Parathyroid adenoma (tissue), 2 donors: ENCODE results near the gene ESAM.

ENCODE experiments used
- H2AFZ ChIP-seq: fragments of 300-600 bp; sonication (generic); one replicate; pipeline ENCODE4 v1.7.0; 2017; ENCODE audit warnings: antibody characterized with exemption, mild to moderate bottlenecking
- H3K27ac ChIP-seq: fragments of 300-600 bp; sonication (generic); one replicate; pipeline ENCODE4 v1.7.0; 2017
- H3K27me3 ChIP-seq: fragments of 300-600 bp; sonication (generic); one replicate; pipeline ENCODE4 v1.7.0; 2017; ENCODE audit warnings: low read length; ENCODE audit not compliant: control insufficient read depth, insufficient read depth
- H3K36me3 ChIP-seq: fragments of 300-600 bp; sonication (generic); one replicate; pipeline ENCODE4 v1.7.0; 2017; ENCODE audit warnings: low read length; ENCODE audit not compliant: control insufficient read depth, insufficient read depth
- H3K4me1 ChIP-seq: fragments of 300-600 bp; sonication (generic); one replicate; pipeline ENCODE4 v1.7.0; 2017; ENCODE audit warnings: control low read depth
- H3K4me2 ChIP-seq: fragments of 300-600 bp; sonication (generic); one replicate; pipeline ENCODE4 v1.7.0; 2017; ENCODE audit warnings: low read length
- H3K4me3 ChIP-seq: fragments of 300-600 bp; sonication (generic); one replicate; pipeline ENCODE4 v1.7.0; 2017; ENCODE audit warnings: low read depth, low read length
- H3K79me2 ChIP-seq: fragments of 300-600 bp; sonication (generic); one replicate; pipeline ENCODE4 v1.7.0; 2017; ENCODE audit warnings: control low read depth
- H3K9ac ChIP-seq: fragments of 300-600 bp; sonication (generic); one replicate; pipeline ENCODE4 v1.7.0; 2017; ENCODE audit warnings: mild to moderate bottlenecking
- H3K9me3 ChIP-seq: fragments of 300-600 bp; sonication (generic); one replicate; pipeline ENCODE4 v1.7.0; 2017; ENCODE audit warnings: low read length; ENCODE audit not compliant: control insufficient read depth
- CTCF ChIP-seq: fragments of 300-600 bp; sonication (generic); IDR thresholded peaks from one replicate; pipeline ENCODE4 v1.7.0; 2017; ENCODE audit warnings: antibody characterized with exemption, mild to moderate bottlenecking
- donor health status: primary hyperparathyroidism.

Gene ESAM

GRCh38 chr11:124791626-124792341 lies 29.7 kb upstream of the ESAM start:
- H3K4me3 ChIP-seq = no peak overlapping the region
- no peaks in the 10 kb centered on the region for H3K4me1 ChIP-seq
- H3K27ac ChIP-seq = no peak overlapping the region
- H3K4me2 ChIP-seq = no peak overlapping the region
- H3K36me3 ChIP-seq = no peaks in the 10 kb centered on the region
- H3K9me3 ChIP-seq = no peaks in the 10 kb centered on the region
- H3K9ac ChIP-seq = no peak overlapping the region
- no peak overlapping the region for H2AFZ ChIP-seq
- no peaks in the 10 kb centered on the region for H3K27me3 ChIP-seq
- H3K79me2 ChIP-seq = peaks cover 18% of the 10 kb centered on the region
- no peak for TF ChIP-seq CTCF

- no peaks in the 10 kb centered on the region for H3K4me1 ChIP-seq
- no peak overlapping the region for H3K4me2 ChIP-seq
- TF ChIP-seq CTCF = no peak
- no peak overlapping the region for H3K9ac ChIP-seq
- no peak overlapping the region for H3K27ac ChIP-seq
- H2AFZ ChIP-seq = no peak overlapping the region
- H3K4me3 ChIP-seq = no peak overlapping the region
- no peaks in the 10 kb centered on the region for H3K36me3 ChIP-seq
- H3K79me2 ChIP-seq = peaks cover 14% of the 10 kb centered on the region
- H3K27me3 ChIP-seq = no peaks in the 10 kb centered on the region
- no peaks in the 10 kb centered on the region for H3K9me3 ChIP-seq
Observed at GRCh38 chr11:124788521-124788920, 26.4 kb upstream of the ESAM start.

GRCh38 chr11:124784051-124784450 lies 22.0 kb upstream of the ESAM start:
- H3K4me1 ChIP-seq = no peaks in the 10 kb centered on the region
- peaks cover 7% of the 10 kb centered on the region for H3K79me2 ChIP-seq
- no peak overlapping the region for H2AFZ ChIP-seq
- no peak for TF ChIP-seq CTCF
- H3K27ac ChIP-seq = no peak overlapping the region
- no peaks in the 10 kb centered on the region for H3K27me3 ChIP-seq
- no peaks in the 10 kb centered on the region for H3K36me3 ChIP-seq
- no peak overlapping the region for H3K4me2 ChIP-seq
- H3K9me3 ChIP-seq = no peaks in the 10 kb centered on the region
- H3K4me3 ChIP-seq = no peak overlapping the region
- H3K9ac ChIP-seq = no peak overlapping the region

- Histone ChIP-seq H3K27me3 (no peaks in the 10 kb centered on the region), H3K4me1 (no peaks in the 10 kb centered on the region), H3K27ac (no peak overlapping the region), H3K9ac (no peak overlapping the region), H3K79me2 (peaks cover 7% of the 10 kb centered on the region), H3K4me2 (no peak overlapping the region), H3K9me3 (no peaks in the 10 kb centered on the region), H3K4me3 (no peak overlapping the region), H2AFZ (no peak overlapping the region), H3K36me3 (no peaks in the 10 kb centered on the region)
- no peak for TF ChIP-seq CTCF
Observed at GRCh38 chr11:124783002-124783401, 20.9 kb upstream of the ESAM start.

- Histone ChIP-seq H3K36me3 (no peaks in the 10 kb centered on the region), H3K4me3 (no peak overlapping the region), H2AFZ (no peak overlapping the region), H3K4me1 (no peaks in the 10 kb centered on the region), H3K79me2 (peaks cover 10% of the 10 kb centered on the region), H3K4me2 (no peak overlapping the region), H3K9ac (no peak overlapping the region), H3K27ac (no peak overlapping the region), H3K27me3 (no peaks in the 10 kb centered on the region), H3K9me3 (no peaks in the 10 kb centered on the region)
- TF ChIP-seq CTCF = no peak
Observed at GRCh38 chr11:124779568-124779967, 17.5 kb upstream of the ESAM start.
